NCI-H1930 (cell line): Measurements from ENCODE around the gene ZNF23.

Experiments
- DNase-seq, 2 experiments: peaks; one replicate each; lab custom pipeline; 2025; lab: John Stamatoyannopoulos, UW

Gene ZNF23

DNA sequence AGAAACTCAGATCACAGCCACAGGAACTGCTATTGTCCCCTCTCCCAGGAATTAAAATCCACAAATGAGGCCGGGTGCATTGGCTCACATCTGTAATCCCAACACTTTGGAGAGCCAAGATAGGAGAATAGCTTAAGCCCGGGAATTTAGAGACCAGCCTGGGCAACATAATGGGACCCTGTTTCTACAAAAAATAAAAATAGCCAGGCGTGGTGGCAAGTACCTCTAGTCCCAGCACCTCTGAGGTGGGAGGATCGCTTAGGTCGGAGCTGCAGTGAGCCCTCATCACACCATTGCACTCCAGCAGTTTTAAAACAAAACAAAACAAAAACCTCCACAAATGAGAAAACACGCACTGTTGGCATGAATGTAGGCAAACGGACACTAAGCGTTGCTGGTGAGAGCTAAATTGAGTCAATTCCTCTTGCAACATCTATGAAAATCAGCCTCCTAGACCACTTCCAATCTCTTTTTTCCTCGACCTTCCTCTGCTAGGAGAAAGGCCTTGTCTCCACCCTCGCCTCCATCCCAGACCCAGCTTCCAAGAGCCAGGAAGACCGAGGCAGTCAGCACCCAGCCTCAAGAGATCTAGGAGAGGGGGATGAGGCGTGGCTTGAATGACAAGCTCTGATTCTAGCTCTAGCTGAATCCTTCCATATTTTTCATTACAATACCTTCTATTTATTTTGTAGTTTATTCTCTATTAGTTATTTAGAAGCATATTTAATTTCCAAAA lies 35.0 kb downstream of the ZNF23 start:
- DNase-seq = no peak

DNA sequence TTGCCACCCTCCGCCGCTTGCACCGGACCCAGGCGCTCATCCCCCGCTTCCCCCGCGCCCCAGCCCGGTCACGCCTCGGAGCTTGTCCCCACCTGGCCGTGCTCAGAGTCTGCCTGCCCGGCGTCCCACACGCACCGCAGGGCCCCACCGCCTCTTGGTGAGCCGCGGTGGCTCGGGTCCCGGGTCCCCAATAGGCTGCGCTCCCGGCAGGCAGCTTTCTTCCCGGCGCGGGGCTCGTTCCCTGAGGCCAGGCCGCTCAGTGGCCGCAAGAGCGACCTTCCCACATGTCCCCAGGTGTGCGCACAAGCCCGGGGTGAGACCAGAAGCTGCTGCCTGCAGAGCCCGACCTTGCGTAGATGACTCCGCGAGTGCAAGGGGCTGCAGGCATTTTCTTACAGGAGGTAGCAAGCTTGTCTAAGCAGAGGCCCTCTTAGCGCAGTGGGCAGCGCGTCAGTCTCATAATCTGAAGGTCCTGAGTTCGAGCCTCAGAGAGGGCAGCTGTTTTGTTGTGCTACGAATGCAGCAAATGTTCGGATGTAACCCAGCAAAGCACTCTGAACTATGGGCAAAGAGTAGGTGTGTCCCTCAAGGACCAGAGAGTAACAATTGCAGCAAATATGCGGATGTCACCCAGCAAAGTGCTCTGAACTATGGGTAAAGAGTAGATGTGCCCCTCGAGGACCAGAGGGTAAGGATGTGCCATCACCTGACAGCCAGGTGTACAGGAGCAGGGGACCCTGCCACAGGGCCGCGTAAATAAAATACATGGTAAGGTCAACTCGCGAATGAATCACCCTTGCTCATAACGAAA lies 35.8 kb downstream of the ZNF23 start:
- peak; percentile 45 to 61 for DNase-seq

DNA sequence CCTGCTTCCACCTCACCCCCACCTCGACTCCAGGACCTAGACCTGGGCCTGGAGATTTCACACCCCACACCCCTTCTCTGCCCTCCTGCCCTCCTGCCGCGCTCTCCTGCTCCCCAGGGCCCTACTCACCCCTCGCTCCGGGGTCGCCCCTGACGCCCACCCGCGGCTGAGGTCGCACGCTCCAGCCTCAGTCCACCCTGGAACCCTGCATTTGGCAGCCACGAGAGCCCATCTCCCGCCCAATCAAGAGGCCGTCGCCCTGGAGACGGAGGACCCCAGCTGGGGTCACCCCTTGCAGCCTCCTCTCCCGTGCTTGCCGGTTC lies 36.3 kb downstream of the ZNF23 start:
- no peak for DNase-seq

DNA sequence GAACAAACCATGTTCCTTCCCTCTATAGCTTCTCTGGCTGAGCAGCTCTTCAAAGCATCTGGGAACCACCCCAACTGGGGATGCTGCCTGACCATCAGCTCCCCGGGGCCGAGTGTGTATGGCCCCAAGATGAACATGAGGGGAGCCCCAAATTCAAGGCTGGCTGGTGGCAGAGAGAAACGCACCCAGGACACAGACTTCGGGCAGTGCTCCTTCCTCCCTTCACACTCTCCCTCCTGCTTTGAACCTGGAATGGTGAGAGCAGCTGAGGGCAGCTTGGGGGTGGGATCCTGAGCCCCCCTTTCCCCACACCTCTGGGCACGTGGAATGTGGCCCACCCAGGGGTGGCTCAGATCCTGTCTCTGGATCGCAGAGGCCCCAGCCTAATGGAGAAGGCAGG lies 37.4 kb downstream of the ZNF23 start:
- DNase-seq = no peak

DNA sequence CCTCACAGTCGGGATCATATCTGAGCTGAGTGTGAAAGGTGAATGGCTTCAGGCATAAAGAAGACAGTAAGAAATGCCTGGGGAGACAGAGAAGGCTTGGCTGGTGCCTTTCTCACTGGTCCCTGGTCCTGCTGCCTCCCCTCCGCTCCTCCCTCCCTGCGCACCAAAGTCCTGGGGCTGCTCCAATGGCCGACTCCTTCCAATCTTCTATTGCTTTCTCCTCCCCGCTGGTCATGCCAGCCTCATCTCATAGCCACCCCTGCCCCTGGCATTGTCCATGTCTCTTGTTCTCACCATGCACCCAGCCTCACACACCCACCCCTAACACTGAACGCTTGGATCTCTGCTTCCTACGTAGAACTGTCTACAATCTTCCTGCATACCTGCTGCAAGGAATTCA lies 38.2 kb downstream of the ZNF23 start:
- no peak for DNase-seq

DNA sequence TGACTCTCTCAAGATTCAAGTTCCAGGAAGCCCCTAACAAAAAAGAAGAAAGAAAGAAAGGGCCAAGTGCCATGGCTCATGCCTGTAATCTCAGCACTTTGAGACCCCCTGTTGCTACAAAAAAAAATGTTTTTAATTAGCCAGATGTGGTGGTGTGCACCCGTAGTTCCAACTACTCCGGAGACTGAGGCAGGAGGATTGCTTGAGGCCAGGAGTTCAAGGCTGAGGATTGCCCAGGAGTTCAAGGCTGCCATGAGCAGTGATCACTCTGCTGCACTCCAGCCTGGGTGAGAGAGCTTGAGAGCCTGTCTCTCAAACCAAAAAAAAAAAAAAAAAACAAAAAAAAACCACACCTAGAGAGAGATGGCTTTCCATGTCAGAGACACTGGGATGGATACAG lies 39.0 kb downstream of the ZNF23 start:
- no peak for DNase-seq

DNA sequence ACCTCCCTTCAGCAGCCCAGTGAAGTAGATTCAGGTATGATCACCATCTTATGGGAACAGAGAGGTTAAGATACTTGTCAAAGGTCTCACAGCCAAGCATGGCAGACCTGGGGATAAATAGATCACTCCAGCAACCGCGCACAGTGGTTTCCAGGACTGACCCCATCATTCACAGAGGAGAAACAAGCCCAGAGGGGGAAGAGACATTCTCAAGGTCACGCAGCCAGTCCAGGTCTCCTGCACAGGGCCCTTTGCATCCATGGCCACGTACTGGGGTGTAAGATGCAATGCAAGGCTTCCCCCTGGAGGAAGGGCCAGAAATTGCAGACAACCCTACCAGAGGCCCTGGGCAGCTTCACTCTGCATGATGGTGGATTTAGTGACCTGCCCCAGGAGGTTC lies 40.1 kb downstream of the ZNF23 start:
- no peak for DNase-seq

DNA sequence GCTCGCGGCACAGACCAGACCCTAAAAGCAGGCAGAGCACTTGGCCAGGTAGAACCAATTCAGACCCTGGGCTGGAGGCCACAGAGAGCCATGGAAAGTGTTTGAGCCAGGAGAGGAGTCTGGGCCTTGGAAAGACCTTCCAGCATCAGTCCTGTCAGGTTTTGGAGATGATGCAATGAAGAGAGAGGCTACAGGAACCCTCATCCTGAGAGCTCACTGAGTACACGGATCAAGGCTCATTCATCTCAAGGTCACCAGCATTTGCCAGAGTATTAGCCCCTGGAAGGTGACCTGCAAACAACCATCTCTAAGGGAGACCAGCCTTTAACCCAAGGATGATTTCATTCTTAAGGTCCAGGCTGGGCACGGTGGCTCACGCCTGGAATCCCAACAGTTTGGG lies 48.0 kb downstream of the ZNF23 start:
- DNase-seq = no peak

DNA sequence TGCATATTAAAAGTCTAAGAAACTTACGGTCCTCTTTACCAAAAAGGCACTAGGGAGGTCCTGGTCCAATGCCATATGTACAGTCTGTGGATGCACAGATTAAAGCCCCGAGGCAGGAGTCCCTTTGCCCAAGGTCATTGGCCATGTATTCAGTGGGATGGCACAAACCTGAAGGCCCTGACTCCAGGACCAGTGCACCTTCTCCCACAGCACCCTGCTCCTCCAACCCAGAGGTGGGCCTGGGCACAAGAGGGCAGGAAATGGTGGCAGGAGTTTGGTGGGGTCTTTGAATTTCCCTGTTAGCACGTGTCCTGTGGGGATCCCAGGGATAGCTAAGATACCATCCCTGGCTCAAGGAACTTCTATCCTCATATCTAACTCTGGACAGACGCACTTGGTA lies 48.7 kb downstream of the ZNF23 start:
- DNase-seq = no peak

DNA sequence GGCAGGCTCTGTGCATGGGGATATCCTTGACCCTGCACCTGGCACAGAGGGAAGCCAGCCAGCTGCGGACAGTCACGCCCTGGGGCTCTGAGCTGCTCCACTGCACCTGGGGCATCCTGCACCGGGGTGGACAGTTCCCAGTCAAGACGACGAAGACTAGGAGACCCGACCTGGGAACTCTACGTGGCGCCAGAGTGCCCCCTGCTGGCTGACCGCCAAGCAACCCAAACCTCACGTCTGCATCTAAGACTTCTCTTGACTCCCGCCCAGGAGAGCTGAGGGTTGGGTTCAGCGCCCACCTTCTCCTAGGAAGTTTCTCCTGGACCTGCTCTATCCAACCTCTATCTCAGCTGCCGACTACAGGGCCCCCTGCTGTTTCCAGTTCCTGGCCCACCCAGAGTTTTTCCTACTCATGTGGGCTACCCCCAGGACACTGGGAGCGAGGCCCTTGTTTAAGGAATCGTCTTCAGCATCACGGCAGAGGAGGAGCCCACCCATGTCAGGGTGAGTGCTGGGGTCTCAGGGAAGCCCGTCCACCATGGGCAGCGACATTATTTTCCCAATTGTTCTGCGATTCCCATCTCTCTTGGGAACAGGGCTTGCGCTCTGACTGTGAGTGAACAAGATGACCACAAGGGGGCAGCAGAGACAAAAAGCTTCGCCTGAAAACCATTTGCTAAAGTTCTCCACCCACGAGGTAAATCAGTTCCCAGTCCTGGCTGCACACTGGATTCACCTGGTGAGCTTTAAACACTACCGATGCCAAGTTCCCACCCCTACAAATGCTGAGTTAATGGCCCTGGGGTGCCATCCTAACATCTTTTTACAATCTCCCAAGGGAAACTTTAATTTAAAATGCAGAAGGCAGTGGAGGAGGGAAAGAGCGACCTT lies 49.5 kb downstream of the ZNF23 start:
- DNase-seq = peak; percentile 54 to 66

DNA sequence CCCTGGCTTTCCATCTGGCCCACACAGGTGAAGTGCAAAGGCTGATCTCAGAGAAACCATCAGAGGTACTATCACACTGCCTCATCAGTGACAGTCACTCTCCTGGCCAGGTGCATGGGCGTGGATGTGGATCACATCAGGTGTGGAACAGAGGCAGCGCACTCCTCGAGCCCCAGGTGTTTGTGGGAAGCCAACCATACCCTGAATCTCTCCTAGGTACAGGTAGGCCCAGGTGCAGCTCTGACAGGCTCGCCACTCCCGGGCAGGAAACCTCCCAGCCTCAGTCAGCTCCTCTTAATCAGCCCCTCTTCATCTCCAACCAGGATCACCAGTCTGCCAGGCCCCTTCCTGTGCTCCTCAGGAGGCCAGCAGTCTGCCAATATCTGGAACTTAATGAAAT lies 51.9 kb downstream of the ZNF23 start:
- DNase-seq = no peak

DNA sequence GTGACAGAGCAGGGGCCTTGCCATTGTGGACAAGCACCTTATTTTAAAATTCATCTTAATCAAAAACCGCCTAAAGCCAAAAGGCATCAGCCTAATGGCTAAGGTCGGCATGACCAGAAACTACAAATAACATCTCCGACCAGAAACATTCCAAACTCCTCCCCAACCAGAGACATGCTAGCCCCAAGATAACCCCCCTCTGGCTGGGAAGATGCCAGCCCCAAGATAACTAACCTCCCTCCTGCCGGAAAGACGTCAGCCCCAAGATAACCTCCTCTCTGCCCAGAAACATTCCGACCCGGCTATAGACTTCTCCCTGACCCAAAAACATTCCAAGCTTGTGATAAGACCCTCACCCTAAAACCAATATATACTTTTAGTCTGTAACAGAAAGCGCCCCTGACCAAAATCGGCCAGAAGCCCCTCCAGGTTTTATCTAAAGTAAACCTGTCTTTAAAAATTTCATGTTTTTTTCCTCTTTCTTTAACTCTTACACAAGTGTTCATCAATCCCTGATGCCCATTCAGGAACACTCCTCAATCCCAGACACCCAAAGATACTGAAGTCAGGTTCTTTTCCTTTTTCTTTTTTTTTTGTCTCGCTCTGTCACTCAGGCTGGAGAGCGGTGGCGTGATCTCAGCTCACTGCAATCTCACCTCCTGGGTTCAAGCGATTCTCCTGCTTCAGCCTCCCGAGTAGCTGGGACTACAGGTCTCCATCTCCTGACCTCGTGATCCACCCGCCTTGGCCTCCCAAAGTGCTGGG lies 52.9 kb downstream of the ZNF23 start:
- no peak for DNase-seq

DNA sequence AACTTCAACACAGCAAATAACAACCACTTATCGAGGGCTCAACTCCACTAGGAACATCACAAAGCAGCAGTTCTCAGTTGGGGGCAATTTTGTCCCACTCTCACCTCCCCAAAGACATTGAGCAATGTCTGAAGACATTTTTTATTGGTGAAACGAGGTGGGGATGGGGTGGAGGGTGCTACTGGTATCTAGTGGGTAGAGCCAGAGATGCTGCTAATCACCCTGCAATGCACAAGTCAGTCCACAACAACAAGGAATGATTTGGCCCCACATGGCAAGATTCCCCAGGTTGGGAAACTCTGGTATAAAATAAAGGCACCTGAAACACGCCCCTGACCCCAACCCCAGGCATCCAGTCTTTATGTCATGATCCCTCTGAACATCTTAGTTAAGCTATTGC lies 53.5 kb downstream of the ZNF23 start:
- DNase-seq = no peak

DNA sequence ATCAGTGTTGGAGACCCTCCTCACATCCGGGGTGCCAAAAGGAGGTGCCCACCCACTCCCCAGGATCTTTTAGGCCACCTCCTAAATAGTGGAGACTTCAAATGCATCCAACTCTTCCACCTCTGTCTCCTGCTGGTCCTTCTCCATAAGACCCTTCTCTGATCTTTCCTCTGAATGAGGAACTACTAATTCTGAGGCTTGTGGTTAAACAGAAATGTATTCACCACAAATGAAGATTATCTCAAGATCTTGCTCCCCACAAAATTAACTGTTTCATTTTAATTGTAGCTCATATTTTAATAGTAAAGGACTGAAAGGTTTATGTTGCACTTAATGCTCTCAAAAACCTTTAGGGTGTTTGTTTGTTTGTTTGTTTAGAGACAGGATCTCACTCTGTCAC lies 54.3 kb downstream of the ZNF23 start:
- no peak for DNase-seq

DNA sequence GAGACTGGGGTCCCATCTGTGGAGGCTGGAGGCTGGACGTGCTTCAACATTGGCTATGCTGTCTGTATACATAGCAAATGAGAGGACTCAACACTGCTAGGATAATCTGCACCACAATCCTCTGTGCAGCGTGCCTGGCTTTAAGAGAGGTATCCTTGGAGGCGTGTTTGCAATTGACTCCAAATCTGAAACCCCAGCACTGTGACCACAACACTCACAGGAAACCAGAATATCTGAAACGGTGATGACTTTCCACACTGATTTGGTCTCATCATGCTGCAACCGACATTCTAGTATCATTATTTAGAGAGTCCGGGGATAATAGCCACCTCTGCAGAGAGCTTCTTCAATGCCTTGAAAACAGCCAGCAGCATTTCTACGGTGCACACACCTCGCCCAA lies 55.3 kb downstream of the ZNF23 start:
- no peak for DNase-seq

DNA sequence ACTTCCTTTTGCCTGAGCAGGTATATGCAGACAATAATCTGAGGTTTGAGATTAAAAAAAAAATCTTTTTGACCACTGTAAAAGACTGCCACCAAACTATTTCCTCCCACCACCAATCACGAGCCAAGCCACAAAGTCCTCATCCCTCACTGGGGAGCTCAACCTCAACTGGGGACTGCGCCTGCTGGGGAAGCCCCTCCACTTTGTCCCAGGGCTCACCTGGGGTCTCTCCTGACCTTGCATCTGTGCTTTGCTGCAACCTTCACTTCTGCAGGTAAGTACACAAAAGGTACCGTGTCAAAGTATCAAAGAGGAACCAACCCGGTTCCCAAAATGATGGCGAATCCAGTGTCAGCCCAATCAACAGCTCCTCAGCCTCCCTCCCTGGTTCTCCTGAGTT lies 55.7 kb downstream of the ZNF23 start:
- no peak for DNase-seq

DNA sequence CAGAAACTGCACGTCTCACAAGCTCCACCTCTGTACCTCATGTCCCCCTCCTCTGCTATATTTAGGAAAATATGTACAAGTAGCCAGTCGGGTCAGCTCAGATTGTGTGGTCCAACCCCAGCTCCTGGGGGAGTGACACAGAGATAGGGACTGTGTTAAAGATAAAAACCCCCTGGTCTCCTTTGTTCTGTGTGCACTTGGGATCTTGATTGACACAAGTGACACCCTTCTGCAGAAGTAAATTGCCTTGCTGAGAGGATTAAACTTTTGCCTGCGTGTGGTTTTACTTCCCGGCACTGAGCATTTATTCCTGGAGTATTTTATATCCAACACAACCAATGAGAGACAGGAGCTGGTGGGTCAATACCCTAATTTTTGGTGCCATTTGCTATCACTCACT lies 57.7 kb downstream of the ZNF23 start:
- DNase-seq = no peak

DNA sequence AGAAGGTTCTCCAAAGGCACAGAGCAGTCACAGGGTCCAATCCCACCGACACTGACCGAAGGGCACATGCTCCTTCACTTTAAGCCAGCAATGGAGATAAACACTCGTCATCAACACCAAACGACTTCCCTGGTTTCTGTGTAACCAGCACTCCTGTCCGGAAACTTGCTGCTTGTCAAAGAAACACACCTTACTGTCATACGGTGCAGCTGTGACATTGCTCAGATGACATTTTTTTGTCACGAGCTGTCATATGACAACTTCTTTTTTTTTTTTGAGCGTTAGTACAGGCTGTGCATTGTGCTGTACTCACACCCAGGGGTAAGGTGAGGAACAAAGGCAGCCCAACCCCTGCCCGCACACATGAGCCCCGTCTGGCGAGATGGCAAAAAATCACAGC lies 59.4 kb downstream of the ZNF23 start:
- DNase-seq = no peak

DNA sequence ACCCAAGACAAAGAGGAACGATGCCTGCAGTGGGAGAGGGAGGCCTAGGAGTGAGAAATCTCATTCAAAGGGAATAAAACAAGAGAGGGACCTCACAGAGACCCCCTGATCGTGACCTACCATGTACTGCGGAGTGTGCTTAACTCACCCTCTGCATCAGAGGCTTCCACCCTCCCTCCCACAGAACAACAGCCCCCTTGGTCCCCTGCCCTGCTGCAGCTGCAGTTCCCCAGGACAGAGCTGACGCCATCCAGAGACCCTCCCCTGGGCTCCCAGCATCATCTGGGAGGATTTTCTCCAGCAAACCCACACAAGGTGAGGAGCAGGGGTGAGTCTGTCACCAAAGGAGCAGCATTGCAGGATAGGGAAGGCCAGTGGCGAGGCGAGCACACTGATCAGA lies 60.0 kb downstream of the ZNF23 start:
- DNase-seq = no peak

DNA sequence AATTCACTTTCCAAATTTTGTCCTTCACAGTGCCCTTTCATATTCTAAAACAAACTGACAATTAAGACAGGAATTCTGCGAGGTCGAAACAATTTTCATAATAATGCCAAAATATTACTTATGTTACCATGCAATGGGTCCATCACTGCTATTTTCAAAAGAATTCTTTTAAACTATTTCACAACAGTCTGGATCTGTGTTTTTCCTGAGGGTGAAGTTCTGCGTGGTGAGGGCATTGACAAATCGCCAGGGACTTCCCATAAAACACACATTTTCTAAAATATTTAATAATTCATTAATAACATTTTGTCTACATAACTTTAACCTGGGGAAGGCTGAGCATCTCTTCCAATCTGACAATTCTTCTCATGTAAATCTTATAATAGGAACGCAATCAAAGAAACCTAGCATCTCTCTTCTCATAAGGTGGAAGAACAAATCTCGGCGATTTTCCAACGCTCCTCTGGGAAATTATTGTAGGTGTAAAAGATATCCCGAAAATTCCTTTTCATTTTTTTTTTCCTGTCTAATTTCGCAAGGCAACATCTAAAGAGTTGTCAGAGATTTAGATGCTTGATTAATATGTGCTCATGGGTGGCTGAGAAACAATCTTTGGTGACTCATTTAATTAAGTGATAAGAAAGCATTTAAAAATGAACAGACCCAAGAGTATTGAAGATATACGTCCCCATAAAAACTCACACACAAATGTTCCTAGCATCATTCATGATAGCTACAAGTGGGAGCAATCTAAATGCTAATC lies 62.1 kb downstream of the ZNF23 start:
- no peak for DNase-seq
